ENCODE data around the gene THBS1. TPM values are rescaled to one million over a fixed set of nuclear protein-coding genes. Genes with fewer than 3 reads are reported as not detected.
A peak's percentile ranks its signal among the peaks of the same experiment; 100 is the strongest.

Gene THBS1
- polyA plus RNA-seq, 1 experiment: 6,610 TPM

DNA sequence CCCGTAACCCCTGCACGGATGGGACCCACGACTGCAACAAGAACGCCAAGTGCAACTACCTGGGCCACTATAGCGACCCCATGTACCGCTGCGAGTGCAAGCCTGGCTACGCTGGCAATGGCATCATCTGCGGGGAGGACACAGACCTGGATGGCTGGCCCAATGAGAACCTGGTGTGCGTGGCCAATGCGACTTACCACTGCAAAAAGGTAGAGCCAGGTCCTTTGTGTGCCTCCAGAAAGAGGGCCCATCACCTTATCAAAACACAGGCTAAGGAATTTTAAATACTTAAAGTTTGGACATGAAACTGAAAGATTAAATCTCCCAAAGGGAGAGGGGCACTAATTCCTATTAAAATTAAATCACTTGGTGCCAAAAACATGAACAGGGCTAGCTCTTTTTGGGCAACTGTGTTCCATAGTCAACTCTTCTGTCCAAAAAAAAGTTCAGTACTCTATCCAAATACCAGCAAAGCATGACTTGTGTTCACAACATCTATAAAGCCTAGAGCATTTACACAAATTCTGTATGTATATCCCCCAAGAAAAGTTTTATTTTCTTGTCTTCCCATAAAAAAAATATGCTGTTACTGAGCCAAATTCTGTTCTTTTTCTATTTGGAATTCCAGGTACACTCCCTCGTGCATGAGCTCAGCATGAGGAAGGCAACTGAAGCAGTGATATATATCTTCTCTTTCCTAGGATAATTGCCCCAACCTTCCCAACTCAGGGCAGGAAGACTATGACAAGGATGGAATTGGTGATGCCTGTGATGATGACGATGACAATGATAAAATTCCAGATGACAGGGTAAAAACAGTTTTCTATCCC is 9.2 kb downstream of the THBS1 start:
- POLR2A ChIA-PET: interaction anchor here (0.6 kb wide), 1 partner anchor 306 kb away, joined by 5 read pairs; no protein-coding TSS in a partner anchor
- CTCF ChIA-PET: no interaction called here
- peak; percentile 12 for DNase-seq (ENCODE audit: low read depth)
- TF ChIP-seq, protein P1, sequence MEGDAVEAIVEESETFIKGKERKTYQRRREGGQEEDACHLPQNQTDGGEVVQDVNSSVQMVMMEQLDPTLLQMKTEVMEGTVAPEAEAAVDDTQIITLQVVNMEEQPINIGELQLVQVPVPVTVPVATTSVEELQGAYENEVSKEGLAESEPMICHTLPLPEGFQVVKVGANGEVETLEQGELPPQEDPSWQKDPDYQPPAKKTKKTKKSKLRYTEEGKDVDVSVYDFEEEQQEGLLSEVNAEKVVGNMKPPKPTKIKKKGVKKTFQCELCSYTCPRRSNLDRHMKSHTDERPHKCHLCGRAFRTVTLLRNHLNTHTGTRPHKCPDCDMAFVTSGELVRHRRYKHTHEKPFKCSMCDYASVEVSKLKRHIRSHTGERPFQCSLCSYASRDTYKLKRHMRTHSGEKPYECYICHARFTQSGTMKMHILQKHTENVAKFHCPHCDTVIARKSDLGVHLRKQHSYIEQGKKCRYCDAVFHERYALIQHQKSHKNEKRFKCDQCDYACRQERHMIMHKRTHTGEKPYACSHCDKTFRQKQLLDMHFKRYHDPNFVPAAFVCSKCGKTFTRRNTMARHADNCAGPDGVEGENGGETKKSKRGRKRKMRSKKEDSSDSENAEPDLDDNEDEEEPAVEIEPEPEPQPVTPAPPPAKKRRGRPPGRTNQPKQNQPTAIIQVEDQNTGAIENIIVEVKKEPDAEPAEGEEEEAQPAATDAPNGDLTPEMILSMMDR (IDR thresholded peaks at IDR 0.05; ENCODE audit: insufficient read depth, low read depth, low read length): no peak
- Histone ChIP-seq H3K36me3 (ENCODE audit: control insufficient read depth, insufficient read depth, low read length) (peaks cover 50% of the 10 kb centered on the region), H3K4me3 (ENCODE audit: low read depth, low read length) (no peak overlapping the region; the same call in 1 of the 2 replicates), H3K27me3 (ENCODE audit: control insufficient read depth, insufficient read depth, low read length) (no peaks in the 10 kb centered on the region)

DNA sequence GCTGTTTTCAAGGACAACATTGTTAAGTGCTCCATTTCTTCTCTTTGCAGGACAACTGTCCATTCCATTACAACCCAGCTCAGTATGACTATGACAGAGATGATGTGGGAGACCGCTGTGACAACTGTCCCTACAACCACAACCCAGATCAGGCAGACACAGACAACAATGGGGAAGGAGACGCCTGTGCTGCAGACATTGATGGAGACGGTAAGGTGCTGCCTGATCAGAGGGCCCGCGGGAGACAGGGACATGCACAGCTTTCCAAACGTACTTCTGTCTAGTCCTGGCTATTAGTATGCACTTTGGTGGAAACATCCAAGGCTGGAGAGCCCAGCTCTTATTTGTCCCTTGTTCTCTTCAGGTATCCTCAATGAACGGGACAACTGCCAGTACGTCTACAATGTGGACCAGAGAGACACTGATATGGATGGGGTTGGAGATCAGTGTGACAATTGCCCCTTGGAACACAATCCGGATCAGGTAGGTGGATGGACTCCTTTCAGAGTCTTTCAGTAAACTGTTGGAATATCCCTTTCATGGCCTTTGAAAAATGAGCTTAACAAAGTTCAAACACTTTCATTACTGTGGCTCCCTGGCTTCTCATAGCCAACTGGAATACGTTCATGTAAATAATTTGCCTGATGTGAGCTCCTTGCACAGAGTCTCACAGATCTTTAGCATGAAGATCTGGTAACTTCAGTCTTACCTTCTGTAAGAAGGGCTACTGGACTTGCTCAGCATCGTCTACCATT is 10.4 kb downstream of the THBS1 start:
- POLR2A ChIA-PET: no interaction called here
- TF ChIP-seq, protein P1 (IDR thresholded peaks at IDR 0.05; ENCODE audit: insufficient read depth, low read depth, low read length): no peak
- peak; percentile 16 for DNase-seq (ENCODE audit: low read depth)

DNA sequence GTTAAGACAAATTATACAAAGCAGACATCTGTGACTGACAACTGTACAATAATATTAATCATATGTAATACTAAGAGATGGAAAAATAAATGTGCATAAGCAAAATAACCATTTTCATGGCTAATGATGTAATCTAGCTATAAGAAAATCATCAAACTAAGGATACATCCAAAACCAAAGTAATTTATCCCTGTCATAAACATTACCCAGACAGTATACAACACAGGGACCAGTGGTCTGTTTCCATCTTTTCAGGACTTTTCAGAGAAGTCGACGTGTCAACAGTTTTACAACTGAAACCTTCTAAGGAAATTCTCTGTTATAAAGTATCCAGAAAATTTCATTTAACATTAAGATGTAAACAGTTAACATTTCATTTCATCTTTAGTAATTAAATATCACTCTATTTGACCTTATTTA is 11.0 kb downstream of the THBS1 start:
- ChIA-PET POLR2A (no interaction called here), CTCF (no interaction called here)
- DNase-seq (ENCODE audit: low read depth): peak; percentile 27
- Histone ChIP-seq H3K27me3 (ENCODE audit: control insufficient read depth, insufficient read depth, low read length) (no peaks in the 10 kb centered on the region), H3K4me3 (ENCODE audit: low read depth, low read length) (no peak overlapping the region), H3K36me3 (ENCODE audit: control insufficient read depth, insufficient read depth, low read length) (peaks cover 42% of the 10 kb centered on the region)
- TF ChIP-seq, protein P1 (IDR thresholded peaks at IDR 0.05; ENCODE audit: insufficient read depth, low read depth, low read length): no peak

More for the DNA sequence above, 10.4 kb downstream of the THBS1 start:
- peaks cover 44% of the 10 kb centered on the region for H3K36me3 ChIP-seq (ENCODE audit: control insufficient read depth, insufficient read depth, low read length)
- peak overlapping the region; percentile 10; the same call in 1 of the 2 replicates for H3K4me3 ChIP-seq (ENCODE audit: low read depth, low read length)
- H3K27me3 ChIP-seq (ENCODE audit: control insufficient read depth, insufficient read depth, low read length): no peaks in the 10 kb centered on the region
- CTCF ChIA-PET: no interaction called here

DNA sequence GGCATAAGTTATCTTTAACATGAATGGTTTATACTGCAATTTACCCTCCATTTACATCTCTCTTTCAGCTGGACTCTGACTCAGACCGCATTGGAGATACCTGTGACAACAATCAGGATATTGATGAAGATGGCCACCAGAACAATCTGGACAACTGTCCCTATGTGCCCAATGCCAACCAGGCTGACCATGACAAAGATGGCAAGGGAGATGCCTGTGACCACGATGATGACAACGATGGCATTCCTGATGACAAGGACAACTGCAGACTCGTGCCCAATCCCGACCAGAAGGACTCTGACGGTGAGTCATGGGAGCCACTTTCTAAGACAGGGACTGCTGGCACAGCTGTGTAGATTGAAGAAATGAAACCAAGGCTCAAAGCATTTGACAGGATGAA is 11.6 kb downstream of the THBS1 start:
- CTCF ChIA-PET: no interaction called here
- no peaks in the 10 kb centered on the region for H3K27me3 ChIP-seq (ENCODE audit: control insufficient read depth, insufficient read depth, low read length)
- no peak overlapping the region for H3K4me3 ChIP-seq (ENCODE audit: low read depth, low read length)
- peaks cover 38% of the 10 kb centered on the region for H3K36me3 ChIP-seq (ENCODE audit: control insufficient read depth, insufficient read depth, low read length)
- POLR2A ChIA-PET: no interaction called here
- DNase-seq (ENCODE audit: low read depth): no peak
- TF ChIP-seq, protein P1 (IDR thresholded peaks at IDR 0.05; ENCODE audit: insufficient read depth, low read depth, low read length): no peak

DNA sequence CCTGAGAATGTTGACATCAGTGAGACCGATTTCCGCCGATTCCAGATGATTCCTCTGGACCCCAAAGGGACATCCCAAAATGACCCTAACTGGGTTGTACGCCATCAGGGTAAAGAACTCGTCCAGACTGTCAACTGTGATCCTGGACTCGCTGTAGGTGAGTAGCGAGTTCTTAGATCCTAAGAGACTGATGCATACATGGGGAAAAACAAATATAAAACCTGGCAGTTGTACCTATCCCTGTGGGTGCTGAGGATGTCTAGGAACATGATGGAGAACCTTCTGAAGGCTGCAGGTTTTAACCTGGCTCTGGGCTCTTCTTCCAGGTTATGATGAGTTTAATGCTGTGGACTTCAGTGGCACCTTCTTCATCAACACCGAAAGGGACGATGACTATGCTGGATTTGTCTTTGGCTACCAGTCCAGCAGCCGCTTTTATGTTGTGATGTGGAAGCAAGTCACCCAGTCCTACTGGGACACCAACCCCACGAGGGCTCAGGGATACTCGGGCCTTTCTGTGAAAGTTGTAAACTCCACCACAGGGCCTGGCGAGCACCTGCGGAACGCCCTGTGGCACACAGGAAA is 12.3 kb downstream of the THBS1 start:
- POLR2A ChIA-PET: no interaction called here
- CTCF ChIA-PET: no interaction called here
- Histone ChIP-seq H3K36me3 (ENCODE audit: control insufficient read depth, insufficient read depth, low read length) (peaks cover 33% of the 10 kb centered on the region), H3K27me3 (ENCODE audit: control insufficient read depth, insufficient read depth, low read length) (no peaks in the 10 kb centered on the region), H3K4me3 (ENCODE audit: low read depth, low read length) (peak overlapping the region; percentile 10; the same call in 1 of the 2 replicates)
- peak; percentile 7 for DNase-seq (ENCODE audit: low read depth)
- TF ChIP-seq, protein P1 (IDR thresholded peaks at IDR 0.05; ENCODE audit: insufficient read depth, low read depth, low read length): no peak
